Measurements from ENCODE around the gene NQO2.

Gene NQO2, protein sequence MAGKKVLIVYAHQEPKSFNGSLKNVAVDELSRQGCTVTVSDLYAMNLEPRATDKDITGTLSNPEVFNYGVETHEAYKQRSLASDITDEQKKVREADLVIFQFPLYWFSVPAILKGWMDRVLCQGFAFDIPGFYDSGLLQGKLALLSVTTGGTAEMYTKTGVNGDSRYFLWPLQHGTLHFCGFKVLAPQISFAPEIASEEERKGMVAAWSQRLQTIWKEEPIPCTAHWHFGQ
- 8.5 to 77.8 (median 33.8) reads per million in 17 experiments for total RNA-seq

DNA sequence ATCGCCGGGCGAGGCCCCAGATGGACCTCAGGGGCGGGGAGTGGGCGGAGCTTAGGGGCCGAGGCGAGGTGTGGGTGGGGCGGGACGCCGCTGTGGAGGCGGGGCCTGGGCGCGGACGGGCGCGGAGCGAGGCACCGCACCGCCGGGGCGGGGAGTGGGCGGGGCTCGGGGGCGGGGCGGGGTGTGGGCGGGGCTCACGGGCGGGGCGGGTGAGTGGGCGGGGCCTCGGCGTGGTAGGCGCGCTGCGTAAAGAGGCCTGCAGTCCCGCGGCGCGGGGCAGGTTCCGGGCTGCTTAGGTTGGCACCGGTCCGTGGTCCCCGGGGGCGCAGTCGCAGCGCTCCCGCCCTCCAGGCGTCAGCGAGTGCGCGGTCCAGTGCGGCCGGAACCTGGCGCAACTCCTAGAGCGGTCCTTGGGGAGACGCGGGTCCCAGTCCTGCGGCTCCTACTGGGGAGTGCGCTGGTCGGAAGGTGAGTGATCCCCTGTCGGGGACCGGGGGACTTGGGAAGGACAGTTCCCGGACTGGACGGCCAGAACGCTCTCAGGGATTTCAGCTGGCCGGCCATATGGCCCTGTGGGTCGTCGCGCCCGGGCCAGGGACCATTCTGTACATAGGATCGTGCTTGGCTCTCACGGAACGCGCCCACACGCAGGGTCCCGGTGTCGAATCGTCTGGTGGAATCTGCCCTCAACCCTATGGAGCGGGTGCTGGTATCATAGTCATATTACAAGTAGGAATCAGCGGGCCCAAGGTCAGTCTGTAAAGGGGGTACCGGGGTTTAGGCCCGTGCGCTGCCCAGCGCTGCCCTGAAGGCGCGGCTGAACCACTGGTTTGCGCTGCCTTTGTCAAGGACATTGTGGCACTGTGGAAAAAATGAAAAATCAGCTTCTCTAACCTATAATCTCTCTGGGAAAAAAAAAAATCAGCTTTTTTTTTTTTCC is at the start of gene NQO2:
Gene NQO2 (plus strand): TSS at position 277 of the 940 bp plus-strand sequence. CDS start 6,659 bp downstream, outside the sequence.
- DNase-seq: peak; percentile 86 to 98 (median 92)

DNA sequence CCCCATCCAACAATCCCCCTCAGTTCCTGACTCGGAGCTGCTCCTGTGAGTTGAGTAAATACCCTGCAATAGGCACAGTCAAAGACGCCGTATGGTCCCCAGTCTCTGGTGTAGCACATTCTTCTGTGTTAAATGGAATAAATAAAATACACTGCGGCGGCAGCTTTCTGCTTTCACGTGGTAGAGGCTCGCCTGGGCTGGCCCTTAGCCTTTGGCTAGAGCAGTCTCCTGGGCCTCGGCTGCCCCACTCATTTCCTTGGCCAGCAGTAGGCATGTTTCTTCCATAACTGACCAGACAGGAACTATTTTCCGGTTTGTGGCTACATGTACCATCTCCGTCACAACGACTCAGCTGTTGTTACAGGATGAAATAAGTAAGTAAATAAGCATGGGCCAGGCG is 49.0 kb upstream of the NQO2 start:
- DNase-seq: no peak

DNA sequence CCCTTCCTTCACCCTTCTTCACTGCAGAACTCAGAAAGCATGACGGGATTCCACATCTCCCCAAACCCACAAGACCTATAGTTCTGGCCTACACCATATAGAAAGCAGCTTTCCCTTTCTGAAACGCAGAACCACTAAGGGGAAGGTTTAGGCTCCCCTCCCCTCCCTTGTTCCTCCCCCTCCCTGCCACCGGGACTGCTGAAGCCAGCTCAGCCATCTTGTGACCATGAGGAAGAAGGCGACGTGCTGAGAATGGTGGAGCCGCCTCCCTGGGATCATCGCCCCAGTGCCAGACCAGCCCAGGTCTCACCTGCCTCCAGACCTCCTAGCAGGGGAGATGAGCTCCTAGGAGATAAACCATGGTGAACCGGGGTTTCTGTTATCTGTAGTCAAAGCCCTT is 48.0 kb upstream of the NQO2 start:
- peak; percentile 90 to 95 (median 94) for DNase-seq

DNA sequence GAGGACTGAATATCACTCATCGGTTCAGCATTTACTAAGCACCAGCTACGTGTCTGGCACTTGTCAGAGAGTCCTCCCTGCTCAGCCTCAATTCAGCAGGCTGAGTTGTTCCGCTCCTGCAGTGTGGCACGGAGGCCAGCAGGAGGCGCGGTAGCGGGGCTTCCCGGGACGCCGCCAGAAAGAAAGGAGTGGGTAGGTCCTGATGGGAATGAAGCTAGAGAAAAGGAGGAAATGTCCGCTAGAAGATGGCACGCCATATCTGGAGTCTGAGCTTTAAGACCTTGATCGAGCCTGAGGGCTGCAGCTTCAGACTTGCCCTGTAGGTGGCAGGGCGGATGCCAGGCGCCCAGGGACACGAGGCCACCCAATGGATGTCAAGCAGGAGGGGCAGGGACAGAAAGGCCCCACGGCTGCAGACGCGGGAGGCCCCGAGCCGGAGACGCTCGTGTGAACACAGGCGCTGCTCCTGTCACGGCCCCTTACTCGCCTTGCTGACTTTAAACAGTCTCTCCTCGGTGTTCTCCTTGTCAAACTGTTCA is 47.1 kb upstream of the NQO2 start:
- DNase-seq: peak; percentile 70 to 93 (median 84)

DNA sequence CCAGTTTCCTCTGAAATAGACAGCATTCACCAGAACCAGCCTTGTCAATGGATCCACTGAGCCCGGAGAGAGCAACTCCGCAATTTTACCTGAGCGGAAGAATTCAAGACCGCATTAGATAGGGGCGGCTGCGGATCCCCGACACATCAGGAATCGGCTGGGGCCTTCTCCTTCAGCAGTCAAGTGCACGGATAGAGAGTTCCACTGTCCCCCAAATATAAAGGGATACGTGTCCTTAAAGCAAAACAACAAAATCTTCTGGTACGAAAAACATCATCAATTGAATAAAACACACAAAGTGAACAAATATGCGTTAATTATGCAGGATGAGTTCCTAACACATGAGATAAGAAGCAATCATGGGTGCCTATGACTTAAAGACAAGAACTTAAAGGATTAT is 46.6 kb upstream of the NQO2 start:
- DNase-seq: no peak

DNA sequence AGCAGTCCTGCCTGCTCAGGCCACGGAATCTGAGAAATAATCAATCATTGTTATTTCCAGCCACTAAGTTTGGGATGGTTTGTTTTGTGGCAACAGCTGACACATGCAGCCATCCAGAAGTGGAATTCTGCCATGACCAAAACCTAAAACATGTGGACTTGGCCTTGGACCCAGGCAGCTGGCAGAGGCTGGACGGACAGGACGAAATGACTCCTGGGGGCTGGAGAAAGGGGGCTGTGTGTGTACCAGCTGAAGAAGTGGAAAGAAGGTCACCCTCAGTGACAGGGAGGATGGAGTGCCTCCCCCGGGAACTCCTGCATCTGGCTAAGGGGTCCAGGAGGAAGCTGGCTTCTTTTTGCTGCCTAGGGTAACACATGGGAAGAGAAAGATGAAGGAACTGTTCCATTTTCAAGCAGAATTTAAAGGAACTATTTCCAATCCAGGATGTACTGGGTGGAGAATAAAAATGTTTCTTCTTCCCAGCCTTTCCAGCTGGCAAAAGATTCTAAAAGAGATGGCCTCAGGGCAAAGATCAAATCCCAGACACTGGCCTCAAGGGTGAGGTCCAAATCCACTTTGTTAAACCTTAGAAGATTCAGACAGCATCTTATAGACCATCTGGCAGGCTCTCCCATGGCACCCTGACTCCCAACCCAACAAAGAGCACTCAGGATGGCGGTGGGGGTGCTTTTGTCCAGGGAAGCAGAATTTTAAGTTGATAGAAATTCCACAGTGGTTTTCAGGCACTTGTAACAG is 42.6 kb upstream of the NQO2 start:
- no peak for DNase-seq

DNA sequence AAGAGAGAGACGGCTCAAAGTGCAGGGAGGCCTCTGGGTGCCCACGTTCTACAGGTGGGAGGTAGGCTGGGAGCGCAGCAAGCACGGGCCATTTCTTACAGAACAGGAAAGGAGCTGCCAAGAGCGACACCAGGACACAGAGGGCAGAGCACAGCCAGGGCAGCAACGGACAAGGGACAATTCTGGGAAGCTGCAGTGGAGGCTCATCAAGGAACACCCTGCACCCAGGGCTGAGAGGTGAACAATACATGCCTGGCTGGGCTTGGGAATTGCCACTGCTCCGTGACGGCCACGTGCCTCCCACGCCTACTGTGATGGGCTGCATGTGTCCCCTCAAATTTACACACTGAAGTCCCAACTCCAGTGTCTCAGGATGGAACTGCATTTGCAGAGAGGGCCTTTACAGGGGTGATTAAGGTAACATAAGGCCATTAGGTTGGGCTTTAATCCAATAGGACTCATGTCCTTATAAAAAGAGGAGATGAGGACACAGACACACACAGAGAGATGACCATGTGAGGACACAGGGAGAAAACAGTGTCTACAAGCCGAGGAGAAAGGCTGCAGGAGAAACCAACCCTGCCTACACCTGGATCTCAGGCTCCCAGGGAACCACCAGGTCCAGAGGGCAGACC is 41.9 kb upstream of the NQO2 start:
- no peak for DNase-seq

DNA sequence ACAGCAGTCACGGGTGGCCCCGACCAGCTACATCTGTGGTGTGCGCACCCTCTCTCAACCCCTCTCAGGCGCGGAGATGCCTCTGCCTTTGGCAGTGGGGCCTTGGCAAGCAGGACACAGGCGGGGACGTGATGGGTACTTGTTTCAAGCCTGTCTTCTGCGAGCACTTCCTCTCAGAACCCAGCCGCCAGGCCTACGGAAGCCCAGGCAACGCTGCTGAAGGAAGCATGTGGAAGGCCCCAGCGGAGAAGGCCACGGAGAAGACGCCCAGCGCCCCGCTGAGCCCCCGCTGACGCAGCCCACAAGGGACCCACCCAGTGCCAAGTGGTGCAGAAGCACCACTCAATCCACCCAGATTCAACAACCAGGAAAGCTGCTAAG is 41.4 kb upstream of the NQO2 start:
- DNase-seq: peak; percentile 66 to 83 (median 80)

DNA sequence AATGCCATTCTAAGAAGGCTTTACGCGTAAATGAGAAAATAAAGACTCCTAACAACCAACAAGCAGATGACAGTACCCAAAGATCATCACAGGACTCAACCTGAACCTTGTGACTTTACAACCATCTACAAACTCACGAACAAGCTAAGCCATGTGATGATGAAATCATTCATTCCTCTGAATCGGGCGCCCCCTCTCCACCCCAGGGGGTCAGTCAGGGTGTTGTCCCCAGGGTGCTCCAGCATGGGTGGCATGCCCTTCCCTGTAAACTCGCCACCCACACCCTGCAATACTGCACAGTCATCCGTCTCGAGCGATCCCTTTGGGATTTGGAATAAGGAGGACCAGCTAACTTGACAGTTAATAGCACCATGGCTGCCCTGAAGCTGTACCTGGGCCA is 40.9 kb upstream of the NQO2 start:
- DNase-seq: peak; percentile 26 to 65 (median 46)

DNA sequence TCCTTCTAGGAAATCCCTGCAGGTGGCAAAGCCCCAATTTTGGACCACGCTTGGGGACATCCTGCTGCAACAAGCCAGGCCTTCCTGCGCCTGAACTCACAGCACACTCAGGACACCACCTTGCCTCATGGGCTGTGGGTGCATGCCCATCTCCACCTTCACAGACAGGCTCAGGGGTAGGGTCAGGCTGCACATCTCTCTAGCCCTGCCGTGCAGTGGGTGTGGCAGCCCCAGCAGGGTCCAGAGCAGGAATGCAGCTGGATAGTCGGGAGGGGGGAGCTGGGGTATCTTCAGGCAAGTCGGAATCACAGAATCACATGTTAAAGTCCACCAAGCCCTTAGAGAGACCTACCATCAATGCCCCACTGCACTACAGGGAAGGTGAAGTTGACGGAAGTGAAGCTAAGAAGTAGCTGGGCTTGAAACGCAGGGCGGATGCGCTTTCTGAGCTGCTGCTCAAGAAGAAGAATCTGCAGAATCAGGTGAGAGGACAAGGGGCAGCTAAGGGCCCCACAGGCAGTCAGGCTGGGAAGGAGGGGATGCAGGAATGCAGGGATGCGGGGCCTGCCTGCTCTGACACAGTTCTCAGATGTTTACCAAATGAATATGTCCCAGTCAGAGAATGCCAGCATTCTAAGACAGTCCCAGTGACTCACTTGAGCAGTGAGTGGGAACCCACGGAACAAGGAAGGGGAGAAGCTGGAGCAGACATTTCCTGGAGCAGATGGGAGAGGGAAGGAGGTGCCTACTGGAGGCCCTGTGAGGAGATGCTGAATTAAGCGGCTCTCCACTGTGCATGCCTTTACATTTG is 39.6 kb upstream of the NQO2 start:
- peak; percentile 26 to 49 (median 37) for DNase-seq

DNA sequence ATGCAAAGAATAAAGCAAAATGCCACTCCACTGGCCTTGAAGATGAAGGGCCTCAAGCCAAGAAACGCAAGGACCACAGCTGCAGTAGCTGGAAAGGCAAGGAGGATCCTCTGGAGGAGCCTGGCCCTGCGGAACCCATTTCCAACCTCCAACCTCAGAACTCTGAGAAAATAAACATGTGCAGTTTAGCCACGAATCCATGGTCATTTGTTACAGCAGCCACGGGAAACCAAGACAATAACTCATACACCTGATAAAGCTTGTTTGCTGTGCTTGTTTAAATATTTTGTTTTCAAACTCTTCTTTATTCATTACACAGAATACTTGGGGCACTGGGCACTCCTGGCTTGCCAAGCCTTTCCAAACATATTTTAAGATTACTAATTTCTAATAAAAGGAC is 38.8 kb upstream of the NQO2 start:
- DNase-seq: no peak

DNA sequence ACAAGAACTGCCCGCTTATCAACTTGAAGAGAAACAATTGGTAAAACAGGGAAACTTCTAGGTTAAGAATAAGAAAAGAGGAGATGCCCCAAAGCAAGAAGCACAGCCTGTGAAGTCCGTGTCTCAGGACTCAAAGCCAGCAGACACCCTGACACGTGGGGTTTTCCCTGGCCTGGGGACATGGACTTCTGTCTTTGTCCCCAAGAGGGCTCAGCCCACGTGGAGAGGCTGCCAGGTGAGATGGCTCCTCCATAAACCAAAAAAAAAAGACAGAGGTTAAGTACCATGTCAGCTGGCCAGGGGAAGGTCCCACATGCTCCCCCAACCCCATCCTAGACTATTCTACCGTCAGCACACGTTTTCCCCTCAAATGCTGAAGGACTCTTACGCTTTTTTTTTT is 38.2 kb upstream of the NQO2 start:
- peak in 2 of 4 experiments; percentile 13 to 35 for DNase-seq

DNA sequence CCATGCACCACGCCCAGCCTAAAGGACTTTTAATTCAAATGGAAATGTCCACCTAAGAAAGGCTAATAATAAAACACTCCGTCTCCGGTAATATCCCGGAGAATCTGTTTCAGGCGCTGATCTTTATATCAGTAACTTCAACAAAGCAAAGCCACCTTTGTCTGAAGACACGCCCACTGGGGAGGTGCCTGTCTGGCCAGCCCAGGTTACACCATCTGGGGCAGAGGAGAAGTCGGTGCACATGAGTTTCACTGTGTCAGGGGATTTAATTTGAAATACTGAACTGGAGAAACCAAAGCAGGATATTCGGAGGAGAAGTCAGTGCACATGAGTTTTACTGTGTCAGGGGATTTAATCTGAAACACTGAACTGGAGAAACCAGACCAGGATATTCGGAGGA is 37.7 kb upstream of the NQO2 start:
- DNase-seq: peak; percentile 54 to 80 (median 76)

DNA sequence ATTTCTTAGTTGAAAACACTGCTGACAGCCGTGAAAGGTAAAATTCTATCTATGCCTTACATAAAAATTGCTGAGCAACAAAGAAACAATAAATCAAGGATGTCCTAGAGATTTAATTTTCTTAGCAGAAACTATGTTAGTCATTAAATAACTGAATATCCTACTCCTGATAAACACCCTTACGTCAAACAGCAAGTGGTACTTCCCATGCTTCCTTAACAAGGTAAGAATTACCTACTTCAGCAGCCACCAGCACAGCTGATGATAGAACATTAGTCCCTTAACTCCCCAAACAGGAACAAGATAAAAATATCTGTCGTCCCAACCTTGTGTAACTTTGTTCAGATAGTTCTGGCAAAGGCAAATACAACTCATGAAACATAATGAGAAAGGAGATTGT is 37.1 kb upstream of the NQO2 start:
- DNase-seq: peak in 1 of 4 experiments; percentile 42

DNA sequence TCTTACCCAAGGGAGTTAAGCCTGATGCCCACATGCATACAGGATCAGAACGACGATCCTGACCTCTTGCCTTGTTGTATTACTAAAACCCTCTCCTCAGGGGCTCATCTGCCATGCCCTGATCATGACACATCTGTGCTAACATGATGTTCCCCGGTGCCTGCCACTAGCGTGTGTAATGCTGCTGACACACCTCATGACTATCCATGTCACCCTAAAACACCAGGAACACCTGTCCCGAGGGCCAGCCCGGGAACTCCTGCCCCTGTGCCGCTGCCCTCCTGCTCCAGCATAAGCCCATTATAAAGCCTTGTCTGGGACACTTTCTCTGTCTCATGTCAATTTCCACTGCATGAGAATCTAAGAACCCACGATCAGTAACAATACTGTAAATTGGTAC is 35.9 kb upstream of the NQO2 start:
- no peak for DNase-seq

DNA sequence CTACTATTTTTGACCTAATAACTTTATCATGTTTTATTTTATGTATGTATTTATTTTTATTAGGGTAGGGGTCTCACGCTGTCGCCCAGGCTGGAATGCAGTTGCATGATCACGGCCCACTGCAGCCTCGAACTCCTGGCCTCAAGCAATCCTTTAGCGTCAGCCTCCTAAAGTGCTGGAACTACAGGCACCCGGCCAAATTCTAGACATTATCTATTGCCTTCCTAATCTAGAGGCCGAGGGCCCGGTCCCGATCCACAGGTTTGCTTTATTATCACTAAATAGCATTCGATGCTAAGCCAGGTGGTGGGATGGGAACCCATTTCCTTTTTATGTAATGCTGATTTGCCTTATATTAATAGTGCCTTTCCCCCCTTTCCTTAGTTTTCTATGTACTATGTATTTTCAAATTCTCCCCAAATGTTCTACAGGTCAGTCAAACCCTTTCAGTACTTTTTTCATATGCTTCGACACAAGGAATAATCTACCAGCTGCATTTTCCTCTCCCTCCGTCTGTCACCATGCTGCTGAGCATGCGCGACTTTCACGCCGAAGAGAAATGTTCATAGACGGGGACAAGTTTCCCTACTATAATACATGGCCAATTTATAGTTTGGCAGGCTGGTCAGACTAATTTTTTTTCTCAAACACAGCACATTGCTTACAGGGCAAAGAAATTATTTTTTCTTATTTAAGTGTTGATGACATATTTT is 34.7 kb upstream of the NQO2 start:
- DNase-seq: no peak

DNA sequence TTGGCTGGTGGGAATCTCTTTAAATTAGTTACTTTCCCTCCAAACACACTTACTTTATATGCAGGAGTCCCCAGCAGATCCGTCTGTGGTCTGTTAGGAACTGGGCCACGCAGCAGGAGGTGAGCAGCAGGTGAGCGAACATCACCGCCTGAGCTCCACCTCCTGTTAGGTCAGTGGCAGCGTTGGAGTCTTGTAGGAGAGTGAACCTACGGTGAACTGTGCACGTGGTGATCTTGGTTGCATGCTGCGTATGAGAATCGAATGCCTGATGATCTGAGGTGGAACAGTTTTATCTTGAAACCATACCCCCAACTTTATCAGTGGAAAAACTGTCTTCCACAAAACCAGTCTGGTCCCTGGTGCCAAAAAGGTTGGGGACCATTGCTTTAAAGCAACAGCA is 33.3 kb upstream of the NQO2 start:
- DNase-seq: no peak

DNA sequence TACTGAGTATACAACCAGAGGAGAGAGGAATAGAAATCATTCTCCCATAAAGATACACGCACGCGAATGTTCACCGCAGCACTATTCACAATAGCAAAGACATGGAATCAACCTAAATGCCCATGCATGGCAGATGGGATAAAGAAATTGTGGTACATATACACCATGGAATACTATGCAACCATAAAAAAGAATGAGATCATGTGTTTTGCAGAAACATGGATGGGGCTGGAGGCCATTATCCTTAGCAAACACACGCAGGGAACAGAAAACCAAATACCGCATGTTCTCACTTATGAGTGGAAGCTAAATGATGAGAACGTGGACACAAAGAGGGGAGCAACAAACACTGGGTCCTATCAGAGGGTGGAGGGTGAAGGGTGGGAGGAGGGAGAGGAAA is 31.8 kb upstream of the NQO2 start:
- no peak for DNase-seq

DNA sequence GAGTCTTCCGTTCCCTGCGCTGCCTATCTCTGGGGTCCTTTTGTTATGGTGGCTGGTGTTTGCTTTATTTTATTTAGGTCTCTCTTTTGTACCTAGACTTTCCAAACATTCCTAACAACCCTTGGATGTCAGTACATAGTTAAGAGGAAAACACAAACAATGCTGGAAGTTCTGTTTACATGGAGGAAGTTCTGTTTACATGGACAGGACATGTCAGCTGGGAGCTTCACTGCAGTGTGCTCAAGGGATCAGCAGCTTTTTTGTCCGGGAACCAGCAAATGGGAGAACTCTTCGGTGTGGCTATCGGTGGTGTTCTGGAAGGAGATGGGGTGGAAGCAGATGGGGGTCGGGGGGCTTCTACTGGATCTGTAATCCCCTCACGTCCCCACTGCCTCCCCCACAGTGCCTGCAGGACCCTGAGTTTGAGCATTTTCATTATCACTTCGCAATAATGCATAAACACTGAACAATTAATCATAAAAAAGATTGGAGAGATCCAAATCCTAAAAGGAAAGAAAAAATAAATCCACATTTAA is 31.0 kb upstream of the NQO2 start:
- DNase-seq: no peak

DNA sequence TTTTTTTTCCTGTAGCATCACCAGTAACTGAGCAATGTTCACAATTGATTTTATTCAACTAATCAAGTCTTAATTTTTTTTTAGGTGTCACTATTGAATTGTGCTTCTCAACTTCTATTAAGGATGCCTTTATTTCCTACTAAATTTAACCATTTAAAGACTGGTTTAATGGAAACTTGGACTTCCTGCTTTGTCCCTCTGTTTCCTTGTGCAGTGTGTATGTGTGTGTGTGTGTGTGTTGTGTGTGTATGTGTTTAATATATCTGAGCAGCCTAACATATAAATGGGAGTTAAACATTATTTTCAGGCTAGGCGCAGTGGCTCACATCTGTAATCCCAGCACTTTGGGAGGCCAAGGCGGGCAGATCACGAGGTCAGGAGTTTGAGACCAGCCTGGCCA is 30.1 kb upstream of the NQO2 start:
- DNase-seq: no peak

Measured in suppressor macrophage (primary cell).